Measurements from ENCODE around the gene RAPGEF4. TPM values are rescaled to one million over a fixed set of nuclear protein-coding genes. Genes with fewer than 3 reads are reported as not detected.

The RAPGEF4 gene
- total and polyA plus RNA-seq, 12 donors: 1.2 to 11.2 (median 7.9) TPM

DNA sequence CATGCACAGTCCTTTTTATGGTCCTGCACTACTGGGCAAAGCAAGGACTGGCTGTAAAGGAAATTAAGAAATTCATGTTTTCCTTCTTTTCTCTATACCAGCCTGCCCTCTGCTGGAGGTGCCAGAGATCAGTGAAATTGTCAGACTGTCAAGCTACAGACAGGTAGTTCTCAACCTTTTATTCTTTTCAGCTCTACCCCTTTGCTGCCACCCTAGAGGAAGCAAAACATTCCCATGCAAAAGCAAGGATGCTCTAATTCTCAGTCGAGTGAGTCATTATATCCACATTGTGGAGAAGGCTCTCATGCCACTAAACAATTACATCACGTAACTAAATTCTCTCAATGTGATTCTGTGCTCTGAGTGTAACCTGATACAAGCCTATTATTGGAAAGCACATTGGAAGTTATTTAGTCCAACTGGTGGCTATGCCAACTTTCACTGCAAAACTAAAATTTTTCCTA lies 25.0 kb upstream of the RAPGEF4 start:
- WGBS, 2 donors: 27 to 39% methylated on average over 2 of the region's 2 CpGs
- intact Hi-C loops (cut with DNase I): loop anchor here in 3 of 10 donors (2.0 to 5.0 kb wide), 2 partner anchors 118 kb away; no protein-coding TSS in a partner anchor
- ATAC-seq (peak; percentile 23 to 87 (median 72)), DNase-seq (no peak)
- Histone ChIP-seq H3K27me3 (peaks cover 0 to 26% (median 3%) of the 10 kb centered on the region in 7 donors), H3K27ac (peak overlapping the region in 7 of 10 donors; percentile 3 to 79 (median 62)), H3K4me1 (peaks cover 0 to 21% (median 6%) of the 10 kb centered on the region in 9 donors), H3K36me3 (no peaks in the 10 kb centered on the region), H3K9me3 (no peaks in the 10 kb centered on the region), H3K4me3 (no peak overlapping the region)
- TF ChIP-seq, protein P1, sequence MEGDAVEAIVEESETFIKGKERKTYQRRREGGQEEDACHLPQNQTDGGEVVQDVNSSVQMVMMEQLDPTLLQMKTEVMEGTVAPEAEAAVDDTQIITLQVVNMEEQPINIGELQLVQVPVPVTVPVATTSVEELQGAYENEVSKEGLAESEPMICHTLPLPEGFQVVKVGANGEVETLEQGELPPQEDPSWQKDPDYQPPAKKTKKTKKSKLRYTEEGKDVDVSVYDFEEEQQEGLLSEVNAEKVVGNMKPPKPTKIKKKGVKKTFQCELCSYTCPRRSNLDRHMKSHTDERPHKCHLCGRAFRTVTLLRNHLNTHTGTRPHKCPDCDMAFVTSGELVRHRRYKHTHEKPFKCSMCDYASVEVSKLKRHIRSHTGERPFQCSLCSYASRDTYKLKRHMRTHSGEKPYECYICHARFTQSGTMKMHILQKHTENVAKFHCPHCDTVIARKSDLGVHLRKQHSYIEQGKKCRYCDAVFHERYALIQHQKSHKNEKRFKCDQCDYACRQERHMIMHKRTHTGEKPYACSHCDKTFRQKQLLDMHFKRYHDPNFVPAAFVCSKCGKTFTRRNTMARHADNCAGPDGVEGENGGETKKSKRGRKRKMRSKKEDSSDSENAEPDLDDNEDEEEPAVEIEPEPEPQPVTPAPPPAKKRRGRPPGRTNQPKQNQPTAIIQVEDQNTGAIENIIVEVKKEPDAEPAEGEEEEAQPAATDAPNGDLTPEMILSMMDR (IDR thresholded peaks at IDR 0.05): peak in 8 of 9 donors; percentile 30 to 75 (median 64)

DNA sequence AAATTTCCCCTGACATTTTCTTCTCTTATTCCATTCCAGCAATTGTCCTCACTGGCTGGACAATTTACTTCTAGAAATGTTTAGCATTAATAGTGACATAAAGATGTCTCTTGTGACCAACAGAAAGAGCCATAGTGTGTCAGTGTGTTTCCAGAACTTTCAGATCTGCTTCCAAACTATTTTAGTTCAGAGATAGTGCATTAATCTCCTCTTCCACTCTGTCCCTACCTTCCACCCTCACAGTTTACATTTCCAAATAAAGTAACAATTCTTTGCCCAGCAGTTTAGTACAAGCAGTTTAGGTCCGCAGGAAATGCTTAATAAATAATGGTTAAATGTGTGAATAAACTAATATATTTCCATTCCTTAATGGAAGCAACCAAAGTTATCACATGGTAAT lies 24.5 kb upstream of the RAPGEF4 start:
- H3K9me3 ChIP-seq: no peaks in the 10 kb centered on the region
- 57 to 70% methylated on average over 1 of the region's 1 CpG for WGBS, 2 donors
- H3K27me3 ChIP-seq: peaks cover 0 to 26% (median 3%) of the 10 kb centered on the region in 7 donors
- H3K27ac ChIP-seq: peak overlapping the region in 7 of 10 donors; percentile 3 to 79 (median 62)
- H3K4me1 ChIP-seq: peaks cover 0 to 21% (median 6%) of the 10 kb centered on the region in 9 donors
- ATAC-seq: peak in 4 of 8 donors; percentile 34 to 65 (median 50)
- intact Hi-C loops (cut with DNase I): loop anchor here in 3 of 10 donors (2.0 to 5.0 kb wide), 2 partner anchors 118 to 119 kb away; no protein-coding TSS in a partner anchor
- H3K36me3 ChIP-seq: no peaks in the 10 kb centered on the region
- TF ChIP-seq, protein P1 (IDR thresholded peaks at IDR 0.05): no peak
- no peak overlapping the region for H3K4me3 ChIP-seq
- no peak for DNase-seq

DNA sequence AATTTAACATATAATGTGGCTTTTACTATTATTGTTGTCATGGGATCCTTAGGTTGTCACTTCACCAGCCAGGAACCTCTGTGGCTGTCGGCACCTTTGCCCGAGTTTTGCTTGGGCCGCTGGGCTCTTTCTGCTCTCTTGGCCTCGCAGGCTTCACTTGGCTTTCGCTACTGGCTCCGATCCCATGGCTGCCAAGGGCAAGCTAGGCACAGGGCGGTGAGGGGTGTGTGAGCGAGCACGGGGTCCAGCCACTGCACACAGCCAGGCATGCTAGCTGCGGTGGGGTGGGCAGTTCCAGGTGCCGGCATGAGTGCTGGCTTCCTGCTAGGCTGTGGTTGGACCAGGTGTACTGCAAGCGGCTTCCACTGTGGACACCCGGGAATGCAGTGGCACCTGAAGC lies 23.4 kb upstream of the RAPGEF4 start:
- WGBS, 2 donors: 53 to 68% methylated on average over 13 of the region's 13 CpGs
- no peaks in the 10 kb centered on the region for H3K9me3 ChIP-seq
- peaks cover 0 to 21% (median 6%) of the 10 kb centered on the region in 9 donors for H3K4me1 ChIP-seq
- H3K36me3 ChIP-seq: no peaks in the 10 kb centered on the region
- H3K27me3 ChIP-seq: peaks cover 0 to 17% (median 0%) of the 10 kb centered on the region in 7 donors
- ATAC-seq: peak; percentile 68 to 91 (median 82)
- peak overlapping the region in 5 of 10 donors; percentile 19 to 79 (median 62) for H3K27ac ChIP-seq
- no peak overlapping the region for H3K4me3 ChIP-seq
- DNase-seq: peak; percentile 48 to 68
- intact Hi-C loops (cut with DNase I): loop anchor here in 2 of 10 donors (5.0 kb wide), 1 partner anchor 120 kb away; no protein-coding TSS in a partner anchor
- TF ChIP-seq, protein P1 (IDR thresholded peaks at IDR 0.05): no peak

DNA sequence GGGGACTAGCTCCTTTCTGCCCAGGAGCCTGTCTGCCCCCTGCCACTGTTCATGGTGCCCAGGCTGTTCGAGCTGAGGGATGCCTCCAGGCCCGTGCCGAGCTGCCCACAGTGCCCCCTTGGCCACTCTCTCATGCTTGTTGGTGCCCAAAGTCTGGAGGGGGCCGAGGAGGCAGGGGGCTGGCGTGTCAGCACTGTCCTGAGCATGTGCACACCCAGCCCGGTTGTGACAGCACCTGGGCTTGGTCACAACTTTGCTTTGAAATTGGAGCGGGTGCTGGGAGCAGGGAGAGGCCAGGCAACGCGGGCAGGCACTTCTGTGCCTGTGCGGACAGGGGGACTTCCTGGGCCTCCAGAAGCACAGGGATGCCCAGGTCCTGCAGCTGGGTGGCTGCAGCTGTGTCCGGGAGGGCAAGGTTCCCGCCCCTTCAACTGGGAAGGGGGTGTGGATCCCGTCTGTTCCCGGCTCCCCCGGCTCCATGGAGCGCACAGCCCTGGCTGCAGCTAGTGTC lies 22.2 kb upstream of the RAPGEF4 start:
- ATAC-seq: peak in 1 of 8 donors; percentile 53
- intact Hi-C loops (cut with DNase I): loop anchor here in 2 of 10 donors (5.0 kb wide), 1 partner anchor 121 kb away; no protein-coding TSS in a partner anchor
- TF ChIP-seq, protein P1 (IDR thresholded peaks at IDR 0.05): no peak
- Histone ChIP-seq H3K27me3 (peaks cover 0 to 7% (median 0%) of the 10 kb centered on the region in 7 donors), H3K36me3 (no peaks in the 10 kb centered on the region), H3K4me1 (peaks cover 0 to 21% (median 6%) of the 10 kb centered on the region in 9 donors), H3K9me3 (no peaks in the 10 kb centered on the region), H3K4me3 (no peak overlapping the region), H3K27ac (no peak overlapping the region)
- WGBS, 2 donors: 86 to 87% methylated on average over 16 of the region's 16 CpGs
- no peak for DNase-seq
